SU-DHL-6 (cell line): ENCODE measurements around the gene PDZRN3.

Experiments
- EZH2phosphoT487 ChIP-seq: fragments of 200-600 bp; sonication (generic), shearing (Covaris generic); conservative IDR thresholded peaks from 2 replicates; pipeline ENCODE4 v1.6.1; 2018; ENCODE audit warnings: mild to moderate bottlenecking, antibody characterized with exemption, low read length, moderate library complexity, mixed read lengths
- TF ChIP-seq, protein P1 (sequence below): fragments of 200-600 bp; sonication (generic); IDR thresholded peaks from one replicate; pipeline ENCODE4 v1.5.1; 2017; ENCODE audit warnings: antibody characterized with exemption, mild to moderate bottlenecking, low read length, moderate library complexity; ENCODE audit not compliant: insufficient read depth, poor library complexity, severe bottlenecking

DNA sequence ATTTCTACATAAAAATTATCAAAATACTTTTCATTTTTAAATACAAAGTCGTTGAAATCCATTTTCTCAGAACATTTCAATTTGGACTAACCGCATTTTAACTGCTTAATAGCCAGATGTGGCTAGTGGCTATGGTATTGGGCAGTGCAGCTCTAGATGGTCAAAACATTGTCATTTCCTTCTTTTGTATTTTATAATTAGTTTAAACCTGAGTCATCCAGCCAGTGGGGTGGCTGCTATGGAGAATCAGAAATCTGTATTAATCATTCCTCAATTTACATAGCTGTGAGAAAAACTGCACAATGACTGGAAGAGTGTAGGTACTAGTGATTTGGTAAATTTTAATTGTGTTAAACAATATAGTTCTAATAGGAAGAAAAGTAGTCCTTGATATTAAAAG, 245.3 kb downstream of the PDZRN3 start:
- TF ChIP-seq, protein P1, sequence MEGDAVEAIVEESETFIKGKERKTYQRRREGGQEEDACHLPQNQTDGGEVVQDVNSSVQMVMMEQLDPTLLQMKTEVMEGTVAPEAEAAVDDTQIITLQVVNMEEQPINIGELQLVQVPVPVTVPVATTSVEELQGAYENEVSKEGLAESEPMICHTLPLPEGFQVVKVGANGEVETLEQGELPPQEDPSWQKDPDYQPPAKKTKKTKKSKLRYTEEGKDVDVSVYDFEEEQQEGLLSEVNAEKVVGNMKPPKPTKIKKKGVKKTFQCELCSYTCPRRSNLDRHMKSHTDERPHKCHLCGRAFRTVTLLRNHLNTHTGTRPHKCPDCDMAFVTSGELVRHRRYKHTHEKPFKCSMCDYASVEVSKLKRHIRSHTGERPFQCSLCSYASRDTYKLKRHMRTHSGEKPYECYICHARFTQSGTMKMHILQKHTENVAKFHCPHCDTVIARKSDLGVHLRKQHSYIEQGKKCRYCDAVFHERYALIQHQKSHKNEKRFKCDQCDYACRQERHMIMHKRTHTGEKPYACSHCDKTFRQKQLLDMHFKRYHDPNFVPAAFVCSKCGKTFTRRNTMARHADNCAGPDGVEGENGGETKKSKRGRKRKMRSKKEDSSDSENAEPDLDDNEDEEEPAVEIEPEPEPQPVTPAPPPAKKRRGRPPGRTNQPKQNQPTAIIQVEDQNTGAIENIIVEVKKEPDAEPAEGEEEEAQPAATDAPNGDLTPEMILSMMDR, result no peak
- TF ChIP-seq EZH2phosphoT487, result no peak
